ENCODE results near the gene WDPCP.
"Not testable (repeated sequence)": the region's sequence is repeated elsewhere in the genome, so short reads cannot be mapped to it uniquely, and the experiment has no call there.

Gene WDPCP, protein sequence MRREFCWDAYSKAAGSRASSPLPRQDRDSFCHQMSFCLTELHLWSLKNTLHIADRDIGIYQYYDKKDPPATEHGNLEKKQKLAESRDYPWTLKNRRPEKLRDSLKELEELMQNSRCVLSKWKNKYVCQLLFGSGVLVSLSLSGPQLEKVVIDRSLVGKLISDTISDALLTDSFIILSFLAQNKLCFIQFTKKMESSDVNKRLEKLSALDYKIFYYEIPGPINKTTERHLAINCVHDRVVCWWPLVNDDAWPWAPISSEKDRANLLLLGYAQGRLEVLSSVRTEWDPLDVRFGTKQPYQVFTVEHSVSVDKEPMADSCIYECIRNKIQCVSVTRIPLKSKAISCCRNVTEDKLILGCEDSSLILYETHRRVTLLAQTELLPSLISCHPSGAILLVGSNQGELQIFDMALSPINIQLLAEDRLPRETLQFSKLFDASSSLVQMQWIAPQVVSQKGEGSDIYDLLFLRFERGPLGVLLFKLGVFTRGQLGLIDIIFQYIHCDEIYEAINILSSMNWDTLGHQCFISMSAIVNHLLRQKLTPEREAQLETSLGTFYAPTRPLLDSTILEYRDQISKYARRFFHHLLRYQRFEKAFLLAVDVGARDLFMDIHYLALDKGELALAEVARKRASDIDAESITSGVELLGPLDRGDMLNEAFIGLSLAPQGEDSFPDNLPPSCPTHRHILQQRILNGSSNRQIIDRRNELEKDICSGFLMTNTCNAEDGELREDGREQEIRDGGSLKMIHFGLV

DNA sequence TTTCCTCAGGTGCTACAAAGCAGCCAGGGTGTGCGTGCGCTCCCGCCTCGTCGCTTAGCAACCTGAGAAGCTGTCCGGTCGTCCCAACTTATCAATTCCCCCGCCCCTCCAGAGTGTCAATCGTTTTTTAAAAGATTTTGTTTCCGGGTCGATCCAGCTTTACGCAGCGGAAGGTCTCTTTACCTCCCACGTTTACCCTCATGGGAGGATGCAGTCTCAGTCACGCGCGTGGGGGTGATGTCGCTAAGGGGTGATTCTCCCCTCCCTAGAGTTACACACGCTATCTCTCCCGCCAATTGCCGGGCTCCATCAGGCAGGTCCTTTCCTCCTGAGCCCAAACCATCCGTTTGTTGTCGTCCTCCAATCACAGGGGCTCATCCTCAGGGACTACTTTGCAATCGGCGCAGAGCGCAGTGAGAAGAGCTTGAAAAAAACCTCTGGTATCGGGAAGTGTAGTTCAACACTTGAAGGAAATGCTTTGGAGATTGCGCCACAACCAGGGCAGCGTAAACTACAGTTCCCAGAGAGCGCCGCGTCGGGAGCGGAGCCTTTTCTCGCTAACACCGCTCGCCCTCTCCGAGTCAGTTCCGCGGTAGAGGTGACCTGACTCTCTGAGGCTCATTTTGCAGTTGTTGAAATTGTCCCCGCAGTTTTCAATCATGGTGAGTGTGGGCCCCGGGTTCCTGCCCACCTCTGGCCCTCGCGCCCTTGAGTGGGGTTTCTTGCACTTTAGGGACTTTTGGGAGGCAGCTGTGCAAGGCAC is at the start of gene WDPCP, which contains the start of gene MDH1:
Gene WDPCP, minus strand, starts transcription at position 93 of the 763 bp plus-strand sequence. CDS start 206 bp downstream, outside the sequence.
Gene MDH1, plus strand, starts transcription at position 579 of the 763 bp plus-strand sequence. Its CDS starts 81 bp downstream, at position 660.
- DNase-seq, result peak; percentile 94 to 98 (median 96)

DNA sequence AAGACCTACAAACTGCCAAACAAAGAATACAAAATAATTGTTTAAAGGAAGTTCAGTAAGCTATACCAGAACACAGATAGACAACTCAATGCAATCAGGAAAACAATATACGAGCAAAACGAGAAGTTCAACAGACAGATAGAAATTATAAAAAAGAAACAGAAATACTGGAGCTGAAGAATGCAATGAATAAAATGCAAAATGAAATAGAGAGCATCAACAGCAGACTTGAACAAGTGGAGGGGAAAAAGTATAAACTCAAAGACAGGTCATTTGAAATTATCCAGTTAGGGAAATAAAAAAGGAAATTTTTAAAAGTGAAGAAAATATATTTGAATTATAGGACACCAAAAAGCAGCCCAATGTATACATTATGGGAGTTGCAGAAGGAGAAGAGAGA is 44.1 kb upstream of the WDPCP start:
- no peak for DNase-seq

DNA sequence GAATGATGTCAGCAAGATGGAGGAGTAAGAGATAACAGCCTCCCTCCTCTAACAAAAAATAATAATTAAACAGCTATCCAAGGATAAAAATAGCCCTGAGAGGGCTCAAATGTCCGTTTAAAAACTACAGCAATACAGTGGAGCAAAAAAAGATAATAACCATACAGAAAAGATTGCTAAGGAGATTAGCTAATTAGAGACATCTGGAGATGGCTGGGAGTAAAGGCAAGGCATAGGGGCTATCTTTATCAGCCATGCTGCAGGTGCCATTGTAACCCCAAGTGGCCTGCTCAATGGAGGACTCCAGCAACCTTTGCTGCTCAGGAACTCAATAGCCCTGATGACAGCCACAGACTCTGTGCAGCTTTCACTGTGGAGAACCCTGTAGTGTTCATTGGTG is 43.2 kb upstream of the WDPCP start:
- no peak for DNase-seq

DNA sequence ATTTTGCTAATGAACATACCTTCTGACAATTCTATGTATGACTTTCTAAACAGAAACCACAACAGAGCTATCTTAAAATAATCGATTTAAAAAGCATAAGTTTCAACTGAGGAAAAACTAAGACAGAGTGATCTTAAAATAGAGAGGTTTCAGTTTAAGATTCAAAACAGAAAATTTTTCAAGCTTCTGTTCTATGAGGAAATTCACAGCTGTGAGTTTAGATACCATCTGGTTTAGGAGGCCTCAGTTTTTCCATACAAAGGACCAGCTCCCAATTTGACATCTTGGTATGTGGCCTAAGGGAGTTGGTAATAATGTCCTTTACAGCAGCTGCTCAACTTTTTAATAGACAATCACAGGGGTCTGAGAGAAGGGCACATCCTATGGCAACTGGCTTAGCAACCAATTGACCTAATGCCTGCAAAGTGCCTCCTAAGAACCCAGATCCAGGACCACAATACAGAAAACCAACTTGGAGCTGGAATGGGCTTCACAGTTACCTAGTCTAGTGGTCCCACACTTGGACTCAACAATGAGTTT is 40.2 kb upstream of the WDPCP start:
- no peak for DNase-seq

DNA sequence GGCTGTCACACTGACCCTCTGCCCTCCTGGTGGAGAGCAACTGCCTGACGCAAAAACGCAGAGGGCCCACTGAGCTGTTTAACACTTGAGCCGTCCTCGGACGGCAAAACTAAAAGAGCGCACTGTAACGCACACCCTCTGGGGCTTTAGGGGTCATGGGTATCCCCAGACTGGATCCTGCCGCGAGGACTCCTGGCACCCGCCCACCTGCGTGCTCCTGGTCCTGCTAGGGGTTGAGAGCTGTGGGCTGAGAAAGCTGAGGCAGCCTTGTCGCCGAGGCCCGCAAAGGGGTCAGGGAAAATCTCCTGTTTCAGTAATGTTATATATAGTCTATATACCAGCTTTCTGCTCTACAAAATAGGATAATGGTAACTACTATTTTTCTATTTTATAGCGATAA is 39.6 kb upstream of the WDPCP start:
- DNase-seq, result no peak

DNA sequence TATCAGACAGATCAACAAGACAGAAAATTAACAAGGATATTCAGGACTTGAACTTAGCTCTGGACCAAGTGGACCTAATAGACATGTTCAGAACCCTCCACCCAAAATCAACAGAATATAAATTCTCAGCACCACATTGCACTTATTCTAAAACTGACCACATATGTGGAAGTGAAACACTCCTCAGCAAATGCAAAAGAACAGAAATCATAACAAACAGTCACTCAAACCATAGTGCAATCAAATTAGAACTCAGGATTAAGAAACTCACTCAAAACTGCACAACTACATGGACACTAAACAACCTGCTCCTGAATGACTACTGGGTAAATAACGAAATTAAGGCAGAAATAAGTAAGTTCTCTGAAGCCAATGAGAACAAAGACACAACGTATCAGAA is 35.5 kb upstream of the WDPCP start:
- not testable (repeated sequence) for DNase-seq

DNA sequence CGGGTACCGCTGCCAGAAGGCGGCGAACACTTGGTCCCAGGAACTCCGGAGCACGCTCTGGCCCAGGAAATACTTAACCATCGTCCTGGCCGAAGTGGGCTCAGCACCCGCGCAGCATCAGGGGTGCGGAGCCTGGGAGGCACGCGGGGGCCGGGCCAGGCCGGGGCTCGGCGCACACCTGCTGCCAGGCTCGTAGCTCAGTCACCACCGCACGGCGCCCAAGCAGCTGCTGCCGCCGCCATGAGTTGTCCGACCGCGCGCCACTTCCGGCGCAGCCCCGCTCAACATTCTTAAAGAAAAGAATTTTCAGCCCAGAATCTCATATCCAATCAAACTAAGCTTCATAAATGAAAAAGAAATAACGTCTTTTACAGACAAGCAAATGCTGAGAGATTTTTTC is 34.5 kb upstream of the WDPCP start:
- DNase-seq, result no peak

DNA sequence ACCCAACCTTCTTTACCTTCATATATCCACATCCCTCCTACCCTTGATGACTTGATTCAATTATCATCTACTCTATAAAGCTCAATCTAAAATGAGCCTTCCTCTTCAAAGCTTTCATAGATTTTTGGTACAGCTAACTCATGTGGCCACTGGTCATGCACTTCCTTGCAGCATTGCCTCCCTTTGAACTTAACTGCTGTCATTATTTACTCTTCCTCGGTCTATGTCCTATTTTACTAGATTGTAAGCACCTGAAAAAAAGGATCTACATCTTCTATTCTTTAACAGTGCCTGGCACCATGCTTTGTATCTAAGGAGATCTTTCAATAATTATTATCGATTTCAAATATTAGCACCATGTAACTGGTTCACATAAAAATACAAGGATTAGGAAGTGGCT is 31.1 kb upstream of the WDPCP start:
- no peak for DNase-seq

DNA sequence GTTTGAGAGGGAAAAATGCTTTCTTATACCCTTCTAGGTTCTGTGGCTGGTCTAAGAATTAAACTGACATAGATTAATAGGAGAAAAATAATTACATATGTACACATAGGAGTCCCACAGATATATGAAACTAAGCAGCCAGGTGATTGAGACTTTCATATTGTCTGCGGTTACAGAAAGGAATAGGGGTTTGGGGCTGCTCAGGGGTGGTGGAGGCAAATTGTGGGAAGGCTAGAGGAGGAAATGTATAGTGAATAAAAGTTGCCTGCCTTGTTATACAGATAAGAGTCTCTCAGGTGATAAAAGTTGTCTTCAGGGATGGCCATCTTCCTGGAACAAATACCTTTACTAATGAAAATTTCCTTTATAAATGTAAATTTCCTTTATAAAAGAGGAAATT is 29.1 kb upstream of the WDPCP start:
- DNase-seq, result no peak

DNA sequence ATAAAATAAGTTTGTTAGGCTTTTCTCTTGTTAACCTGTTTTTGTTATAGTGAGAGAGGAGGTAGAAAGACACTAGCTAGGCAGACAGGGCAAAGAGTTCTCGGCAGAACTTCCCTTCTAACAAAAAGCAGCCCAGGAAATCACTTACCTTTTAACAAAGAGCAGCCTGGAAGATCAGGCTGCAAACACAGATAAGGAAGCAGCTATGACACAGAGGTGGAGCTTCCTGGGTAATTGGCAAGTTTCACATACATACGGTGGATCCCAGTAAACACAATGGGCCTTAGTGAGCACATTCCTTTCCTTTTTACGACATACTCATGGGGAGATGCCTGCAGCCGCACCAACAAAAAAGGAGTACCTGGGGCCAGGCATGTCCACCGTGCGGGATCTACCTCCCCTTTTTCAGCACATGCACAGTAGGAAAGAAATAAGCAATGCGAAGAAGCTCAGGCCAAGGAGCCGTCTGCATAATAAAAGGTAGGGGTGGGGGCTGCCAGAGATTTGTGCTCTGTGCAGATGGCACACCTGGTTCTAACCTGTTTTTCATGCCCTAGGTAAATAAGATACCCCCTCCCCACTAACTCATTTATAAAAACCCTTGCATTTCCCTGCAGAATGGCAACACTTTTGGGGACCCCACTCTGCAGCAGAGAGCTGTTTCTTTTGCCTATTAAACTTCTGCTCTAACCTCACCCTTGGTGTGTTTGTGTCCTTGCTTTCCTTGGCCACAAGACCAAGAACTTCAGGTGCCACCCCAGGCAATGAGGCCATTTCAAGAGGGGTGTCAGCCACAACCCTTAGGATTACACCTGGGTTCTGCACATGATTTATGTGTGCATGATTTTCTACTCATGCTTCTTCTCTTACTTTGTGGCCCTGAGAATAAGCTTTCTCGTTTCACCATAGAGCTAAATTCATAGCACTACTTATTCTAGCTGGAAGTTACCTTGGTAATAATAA is 27.0 kb upstream of the WDPCP start:
- DNase-seq, result no peak

DNA sequence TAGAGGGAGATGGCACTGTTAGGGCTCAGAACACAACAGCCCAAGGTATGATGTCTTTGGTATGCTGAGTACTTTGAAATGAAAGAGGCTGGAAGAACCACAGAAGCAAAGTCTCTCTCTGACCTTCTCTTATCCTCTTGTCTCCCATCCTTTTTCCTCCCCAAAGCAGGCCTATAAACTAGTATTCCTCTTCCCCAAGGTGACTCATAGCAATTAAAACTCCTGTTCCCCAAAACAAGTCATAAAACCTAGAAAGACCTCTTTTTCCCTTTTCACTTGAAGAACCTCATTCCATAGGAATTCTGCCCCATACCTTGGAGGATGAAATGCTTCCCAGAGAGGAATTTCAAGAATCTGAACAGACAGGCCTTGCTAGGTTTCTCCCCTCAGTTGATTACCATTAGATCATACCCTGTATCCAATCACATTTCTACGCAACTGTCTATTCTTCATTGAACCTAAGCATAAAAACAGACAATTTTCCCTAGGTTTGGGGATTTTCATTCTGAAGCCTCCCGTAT is 26.2 kb upstream of the WDPCP start:
- DNase-seq, result no peak

DNA sequence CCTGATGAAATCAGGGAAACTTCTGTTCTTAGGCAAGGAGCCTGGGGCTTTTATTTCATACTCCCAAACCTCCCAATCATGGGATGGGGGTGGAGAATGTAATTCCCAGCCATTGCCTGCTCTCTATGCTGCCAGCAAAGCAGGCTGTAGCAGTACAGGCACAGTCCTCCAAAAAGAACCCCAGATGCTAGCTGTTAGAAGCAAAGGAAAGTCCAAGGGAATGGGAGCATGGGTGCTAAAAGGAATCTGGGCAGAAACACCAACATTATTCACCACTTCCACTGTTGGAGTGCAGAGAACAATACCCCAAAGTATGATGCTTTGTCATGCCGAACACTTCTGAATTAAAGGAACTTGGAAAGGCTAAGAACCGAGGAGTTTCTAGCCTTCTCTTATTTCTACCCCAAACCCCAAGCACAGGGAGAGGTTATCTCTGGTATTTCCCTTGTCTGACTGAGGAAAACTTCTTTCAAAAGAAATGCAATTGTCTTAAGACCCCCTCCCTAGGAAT is 25.2 kb upstream of the WDPCP start:
- DNase-seq, result no peak

DNA sequence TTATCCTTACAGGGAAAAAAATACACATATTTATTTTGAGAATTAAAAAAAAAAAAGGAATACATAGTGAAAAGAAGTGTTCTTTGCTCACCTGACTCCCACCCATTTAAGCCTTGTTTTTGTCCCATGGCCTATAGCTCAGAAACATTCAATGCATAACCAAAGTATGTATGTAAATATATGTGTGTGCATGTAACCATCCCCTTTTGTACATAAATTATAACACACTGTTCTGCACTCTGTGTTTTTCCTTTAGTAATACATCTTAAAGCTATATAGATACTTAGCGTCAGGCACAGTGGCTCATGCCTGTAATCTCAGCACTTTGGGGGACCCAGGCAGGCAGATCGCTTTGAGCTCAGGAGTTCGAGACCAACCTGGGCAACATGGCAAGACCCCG is 22.2 kb upstream of the WDPCP start:
- DNase-seq, result no peak

DNA sequence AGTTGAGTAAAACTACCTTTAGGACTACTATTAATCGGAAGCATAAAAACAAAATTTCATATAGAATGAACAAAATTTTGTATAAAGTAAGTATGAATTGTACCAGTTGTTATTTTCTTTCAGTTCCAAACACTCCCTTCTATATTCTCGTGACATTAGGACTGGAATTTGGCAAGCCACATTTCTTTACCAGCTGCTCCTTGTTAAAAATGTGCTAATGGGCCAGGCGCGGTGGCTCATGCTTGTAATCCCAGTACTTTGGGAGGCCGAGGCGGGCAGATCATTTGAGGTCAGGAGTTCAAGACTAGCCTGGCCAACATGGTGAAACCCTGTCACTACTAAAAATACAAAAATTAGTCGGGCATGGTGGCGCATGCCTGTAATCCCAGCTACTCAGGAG is 20.6 kb upstream of the WDPCP start:
- not testable (repeated sequence) for DNase-seq

DNA sequence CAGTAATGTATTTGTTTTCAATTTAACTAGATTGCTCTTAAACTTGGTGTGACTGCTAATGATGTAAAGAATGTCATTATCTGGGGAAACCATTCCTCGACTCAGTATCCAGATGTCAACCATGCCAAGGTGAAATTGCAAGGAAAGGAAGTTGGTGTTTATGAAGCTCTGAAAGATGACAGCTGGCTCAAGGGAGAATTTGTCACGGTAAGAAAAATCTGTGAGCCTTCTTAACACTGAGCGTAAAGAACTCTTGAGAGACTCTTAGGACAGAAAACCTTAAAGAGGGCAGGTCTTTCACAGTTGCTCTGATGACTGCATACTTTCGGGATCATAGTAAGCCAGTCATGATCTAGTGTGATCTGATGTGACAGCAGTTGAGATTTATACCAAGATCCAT is 16.4 kb upstream of the WDPCP start:
- DNase-seq, result no peak

DNA sequence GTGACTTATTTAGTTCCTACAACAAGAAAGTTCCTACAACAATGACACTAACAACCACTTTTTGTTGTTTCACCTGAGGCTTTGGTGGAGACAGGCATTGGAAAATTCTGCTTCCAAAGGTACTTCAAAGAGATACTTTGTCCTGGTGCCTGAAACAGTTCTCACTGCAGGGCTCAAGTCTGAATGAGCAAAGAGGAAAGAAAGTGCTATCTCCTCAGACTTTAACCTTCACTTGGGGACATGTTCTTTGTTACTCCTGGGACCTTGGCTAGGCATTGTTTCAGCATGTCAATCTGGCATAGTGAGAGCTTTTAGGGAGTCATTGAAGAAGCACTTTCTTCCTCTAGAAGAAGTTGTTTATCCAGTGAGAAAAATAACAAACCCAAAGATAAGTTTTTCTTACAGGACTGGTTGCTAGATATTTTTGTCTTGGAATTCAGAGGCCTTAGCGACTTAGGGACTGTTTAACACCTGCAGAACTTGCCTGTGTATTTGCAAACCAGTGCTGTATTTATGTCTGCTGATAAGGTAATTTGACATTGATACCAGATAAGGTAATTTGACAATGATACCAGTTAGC is 12.7 kb upstream of the WDPCP start:
- no peak for DNase-seq

DNA sequence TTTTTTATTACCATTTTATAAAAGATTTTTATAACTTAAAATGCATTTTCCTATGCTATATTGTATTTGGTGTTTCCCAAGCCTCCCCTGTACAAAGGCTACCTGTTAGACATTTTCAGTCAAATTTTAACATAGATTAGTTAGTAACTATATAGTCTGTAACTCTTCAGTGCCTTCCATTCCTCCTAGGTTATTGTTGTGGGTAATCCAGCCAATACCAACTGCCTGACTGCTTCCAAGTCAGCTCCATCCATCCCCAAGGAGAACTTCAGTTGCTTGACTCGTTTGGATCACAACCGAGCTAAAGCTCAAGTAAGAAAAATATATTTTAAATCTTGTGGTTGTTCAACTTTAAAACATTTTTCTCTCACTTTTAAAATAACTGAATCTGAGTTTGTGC is 10.7 kb upstream of the WDPCP start:
- no peak for DNase-seq

DNA sequence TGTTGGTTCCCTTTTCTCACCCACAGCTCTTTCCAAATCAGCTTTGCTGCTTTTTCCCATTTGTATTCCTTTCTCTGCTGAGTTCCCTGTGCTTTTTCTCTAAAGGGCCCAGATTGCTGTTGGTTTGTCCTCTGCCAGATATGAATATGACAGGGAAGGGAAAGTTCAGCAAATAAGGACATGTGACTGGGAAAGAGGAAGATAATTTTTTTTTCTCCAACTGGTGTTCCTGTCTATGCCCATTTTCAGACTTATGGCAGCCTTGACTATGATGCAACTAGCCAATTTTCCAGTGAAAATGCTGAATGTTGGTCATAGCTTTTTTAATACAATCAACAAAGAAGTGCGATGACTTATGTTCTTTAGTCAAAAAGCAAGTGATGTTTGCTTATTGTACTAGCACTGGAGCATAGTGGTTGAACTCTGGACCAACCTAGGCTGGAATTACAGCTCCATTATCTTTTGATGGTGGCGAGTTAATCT is 8.2 kb upstream of the WDPCP start:
- no peak for DNase-seq

DNA sequence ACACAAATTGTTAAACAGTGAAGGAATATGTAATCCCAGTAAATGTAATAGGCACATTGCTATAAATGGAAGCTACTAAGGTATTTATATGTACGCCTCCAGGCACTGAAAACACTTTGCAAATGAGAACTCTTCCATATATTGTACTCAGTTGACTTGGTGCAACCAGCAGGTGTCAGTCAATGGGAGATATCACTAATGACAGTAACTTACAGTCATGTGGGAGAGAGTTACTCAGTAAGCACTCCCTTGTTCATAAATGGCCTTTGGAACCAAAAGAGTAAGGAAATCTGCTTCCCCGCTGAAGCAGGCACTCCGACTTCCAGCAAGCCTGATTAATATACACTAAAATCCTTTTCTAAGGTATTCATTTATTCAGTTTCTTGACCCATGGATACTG is 6.4 kb upstream of the WDPCP start:
- DNase-seq, result no peak

DNA sequence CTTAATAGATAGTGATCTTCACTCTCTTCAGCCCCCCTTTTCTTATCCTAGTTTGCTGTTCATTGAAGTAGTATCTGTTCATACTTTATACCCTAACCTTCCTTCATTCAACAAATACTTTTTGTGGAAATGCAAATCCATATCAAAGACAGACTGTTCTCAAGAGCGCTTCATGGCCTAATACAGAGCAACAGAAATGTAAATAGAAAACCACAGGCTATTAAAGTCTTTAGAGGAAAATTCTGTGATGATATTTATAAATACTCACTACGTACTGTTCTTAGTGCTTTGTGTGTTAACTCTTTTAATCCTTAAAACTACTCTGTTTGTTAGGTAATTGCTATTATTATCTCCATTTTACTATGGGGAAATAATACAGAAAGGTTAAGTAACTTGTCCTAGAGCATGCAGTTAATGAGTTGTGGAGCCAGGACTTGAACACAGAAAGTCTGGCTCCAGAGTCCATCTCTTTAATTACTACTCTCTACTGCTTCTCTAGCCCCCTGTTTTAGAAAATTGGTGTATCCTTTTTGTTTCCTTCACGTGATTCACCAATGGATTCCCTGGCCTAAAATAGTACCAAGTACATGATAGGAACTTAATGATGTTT is 3.4 kb upstream of the WDPCP start:
- no peak for DNase-seq
